ENCODE measurements around the gene SRMS. TPM values are rescaled to one million over a fixed set of nuclear protein-coding genes. Genes with fewer than 3 reads are reported as not detected.
"Not testable (repeated sequence)": the region's sequence is repeated elsewhere in the genome, so short reads cannot be mapped to it uniquely, and the experiment has no call there.

SRMS gene
- total RNA-seq, 6 donors from 2014 or later, result not detected

DNA sequence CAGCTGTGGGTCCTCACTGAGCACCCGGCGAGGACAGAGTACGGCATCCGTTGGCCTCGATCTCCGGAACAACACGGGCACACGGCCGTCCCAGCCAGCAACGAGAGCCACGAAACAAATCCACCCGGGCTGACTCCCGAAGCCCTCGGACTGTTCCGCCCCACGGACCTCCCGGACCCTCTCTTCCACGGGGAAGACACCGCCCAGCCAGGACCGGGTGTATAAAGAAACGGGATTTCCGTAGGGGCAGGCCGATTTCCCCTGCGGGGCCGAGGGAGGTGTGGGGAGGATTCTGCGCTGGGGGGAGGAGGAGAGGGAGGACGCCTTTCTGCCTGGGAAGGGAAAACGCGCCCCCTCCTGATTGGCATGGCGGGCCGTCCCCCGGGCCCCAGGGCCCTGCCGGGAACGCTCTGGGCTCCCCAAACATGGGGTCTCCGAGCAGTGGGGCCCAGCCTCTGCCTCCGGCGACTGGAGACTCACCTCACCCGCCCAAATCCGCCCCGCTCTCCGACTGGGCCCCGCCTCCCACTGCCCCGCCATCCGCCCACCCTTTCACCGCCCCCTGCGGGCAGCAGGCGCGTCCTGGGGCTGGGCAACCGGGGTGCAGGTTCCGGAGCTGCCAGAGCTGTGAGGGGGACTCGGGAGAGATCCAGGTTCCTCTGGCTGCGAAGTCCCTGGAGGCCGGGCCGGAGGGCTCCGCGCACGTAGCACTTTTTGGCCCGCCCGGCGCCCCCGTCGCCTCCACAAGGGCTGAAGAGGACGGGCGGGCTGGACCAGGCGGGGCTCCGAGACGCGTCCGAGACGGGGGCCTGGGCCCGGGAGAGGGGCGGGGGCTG is 27.7 kb downstream of the SRMS start:
- TF ChIP-seq EP300 (IDR thresholded peaks at IDR 0.05), result no peak
- peak in 4 of 6 experiments; percentile 8 to 30 (median 20) for TF ChIP-seq CTCF (IDR thresholded peaks at IDR 0.05)
- 2 to 3% methylated on average over 26 to 37 of the region's 72 CpGs for WGBS, 2 donors
- peak overlapping the region; percentile 63 to 97 (median 75) for H3K4me3 ChIP-seq
- peak; percentile 67 to 73 for ATAC-seq (ENCODE audit: low FRiP score in 2 of 2)
- no peaks in the 10 kb centered on the region for H3K27me3 ChIP-seq
- peak overlapping the region; percentile 89 to 97 (median 92) for H3K27ac ChIP-seq
- no peaks in the 10 kb centered on the region for H3K9me3 ChIP-seq
- DNase-seq, result peak; percentile 47 to 73
- H3K36me3 ChIP-seq, result peaks cover 0 to 7% (median 5%) of the 10 kb centered on the region in 4 donors
- H3K4me1 ChIP-seq, result peaks cover 13 to 36% (median 31%) of the 10 kb centered on the region in 4 donors

- WGBS, 2 donors, result 66 to 81% methylated on average over 19 to 29 of the region's 32 CpGs
- TF ChIP-seq EP300 (IDR thresholded peaks at IDR 0.05) (no peak), CTCF (IDR thresholded peaks at IDR 0.05) (no peak), POLR2A (IDR thresholded peaks at IDR 0.05) (no peak), POLR2AphosphoS5 (IDR thresholded peaks at IDR 0.05) (no peak)
- ATAC-seq (ENCODE audit: low FRiP score in 2 of 2), result no peak
These were observed 28.4 kb downstream of the SRMS start for GRCh38 chr20:63518946-63519667.

DNA sequence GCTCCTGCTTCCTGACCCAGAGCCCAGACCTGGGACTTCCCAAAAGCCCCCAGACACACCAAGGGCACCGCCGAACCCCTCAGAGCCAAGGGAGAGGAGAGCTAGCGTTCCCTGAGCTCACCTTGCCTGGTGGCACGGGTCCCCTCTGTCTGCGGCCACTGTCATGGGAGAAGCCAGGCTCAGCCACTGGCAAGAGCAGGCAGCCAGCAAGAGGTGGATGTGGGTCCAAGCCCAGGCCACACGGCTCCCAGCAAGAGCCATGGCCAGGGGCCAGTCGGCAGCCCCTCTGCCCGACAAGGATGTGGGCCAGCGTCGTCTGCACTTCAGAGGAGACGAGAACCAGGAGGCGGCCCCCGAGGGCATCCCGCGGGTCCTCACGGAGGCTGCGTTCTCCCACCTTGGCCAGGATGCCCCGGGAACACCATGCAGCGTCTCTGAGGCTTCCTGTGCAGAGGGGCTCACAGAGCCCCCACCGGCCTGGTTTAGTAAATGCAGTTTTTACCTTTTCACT is 29.1 kb downstream of the SRMS start:
- ATAC-seq (ENCODE audit: low FRiP score in 2 of 2), result no peak
- Histone ChIP-seq H3K36me3 (peaks cover 0 to 7% (median 5%) of the 10 kb centered on the region in 4 donors), H3K27me3 (no peaks in the 10 kb centered on the region), H3K4me1 (peaks cover 13 to 36% (median 31%) of the 10 kb centered on the region in 4 donors), H3K27ac (no peak overlapping the region), H3K9me3 (no peaks in the 10 kb centered on the region), H3K4me3 (no peak overlapping the region)
- WGBS, 2 donors, result 90 to 93% methylated on average over 9 to 17 of the region's 20 CpGs
- TF ChIP-seq EP300 (IDR thresholded peaks at IDR 0.05), result no peak
- no peak for TF ChIP-seq POLR2AphosphoS5 (IDR thresholded peaks at IDR 0.05)
- no peak for TF ChIP-seq CTCF (IDR thresholded peaks at IDR 0.05)
- no peak for TF ChIP-seq POLR2A (IDR thresholded peaks at IDR 0.05)
- DNase-seq, result peak in 1 of 2 donors; percentile 75

More at GRCh38 chr20:63518946-63519667, 28.4 kb downstream of the SRMS start:
- peaks cover 13 to 36% (median 31%) of the 10 kb centered on the region in 4 donors for H3K4me1 ChIP-seq
- H3K4me3 ChIP-seq, result peak overlapping the region in 3 of 4 donors; percentile 63 to 97 (median 81)
- peak overlapping the region; percentile 89 to 97 (median 92) for H3K27ac ChIP-seq
- peaks cover 0 to 7% (median 5%) of the 10 kb centered on the region in 4 donors for H3K36me3 ChIP-seq
- H3K27me3 ChIP-seq, result no peaks in the 10 kb centered on the region
- peak in 1 of 2 donors; percentile 76 for DNase-seq
- no peaks in the 10 kb centered on the region for H3K9me3 ChIP-seq

DNA sequence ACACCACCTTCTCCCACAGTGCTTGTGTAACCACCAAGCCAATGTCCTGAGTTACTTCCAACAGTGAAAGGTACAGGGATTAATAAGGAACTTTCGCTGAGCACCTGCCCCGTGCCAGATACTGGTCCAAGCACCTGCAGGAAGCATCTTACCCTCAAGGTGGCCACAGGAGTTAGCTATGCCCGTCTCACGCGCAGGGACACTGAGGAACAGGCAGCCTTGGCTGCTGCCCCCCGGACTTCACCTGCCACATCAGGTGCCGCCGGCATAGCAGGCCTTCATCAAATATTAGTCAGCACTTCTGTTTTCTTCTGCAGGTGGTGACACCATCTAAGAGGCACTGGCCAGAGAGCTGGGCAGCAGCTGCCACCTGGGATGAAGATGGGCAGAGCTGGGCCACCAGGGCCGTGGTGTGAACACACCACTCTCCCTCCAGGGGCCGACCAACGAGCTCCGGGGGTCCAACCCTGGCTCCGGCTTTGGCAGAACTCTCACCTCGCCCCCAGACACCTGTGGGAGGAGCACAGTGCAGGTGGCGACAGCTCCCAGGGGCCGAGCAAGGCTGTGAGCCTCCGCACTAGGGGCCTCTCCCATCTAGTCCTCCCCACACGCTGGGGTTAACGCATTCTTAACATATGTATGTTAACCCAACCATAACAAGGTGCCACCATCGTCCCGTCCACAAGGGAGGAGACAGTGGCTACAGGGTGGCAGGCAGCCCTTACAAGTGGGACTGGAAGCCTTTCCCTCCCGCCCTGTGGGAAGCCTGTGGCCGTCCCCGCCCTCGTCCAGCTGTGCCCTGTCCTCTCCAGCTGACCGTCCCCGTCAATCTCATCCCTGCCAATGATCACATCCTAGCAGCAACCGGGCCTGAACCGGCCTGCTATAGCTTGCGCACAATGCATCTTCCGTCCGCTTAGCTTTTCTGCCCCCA is 29.9 kb downstream of the SRMS start:
- Histone ChIP-seq H3K27ac (no peak overlapping the region), H3K9me3 (no peaks in the 10 kb centered on the region), H3K4me1 (peaks cover 13 to 30% (median 28%) of the 10 kb centered on the region in 4 donors), H3K36me3 (peaks cover 0 to 7% (median 2%) of the 10 kb centered on the region in 4 donors), H3K4me3 (no peak overlapping the region), H3K27me3 (no peaks in the 10 kb centered on the region)
- 83 to 92% methylated on average over 15 to 32 of the region's 32 CpGs for WGBS, 2 donors
- TF ChIP-seq CTCF (IDR thresholded peaks at IDR 0.05) (no peak), POLR2A (IDR thresholded peaks at IDR 0.05) (no peak), EP300 (IDR thresholded peaks at IDR 0.05) (no peak), POLR2AphosphoS5 (IDR thresholded peaks at IDR 0.05) (no peak)
- peak in 1 of 2 donors; percentile 63 for DNase-seq
- no peak for ATAC-seq (ENCODE audit: low FRiP score in 2 of 2)

DNA sequence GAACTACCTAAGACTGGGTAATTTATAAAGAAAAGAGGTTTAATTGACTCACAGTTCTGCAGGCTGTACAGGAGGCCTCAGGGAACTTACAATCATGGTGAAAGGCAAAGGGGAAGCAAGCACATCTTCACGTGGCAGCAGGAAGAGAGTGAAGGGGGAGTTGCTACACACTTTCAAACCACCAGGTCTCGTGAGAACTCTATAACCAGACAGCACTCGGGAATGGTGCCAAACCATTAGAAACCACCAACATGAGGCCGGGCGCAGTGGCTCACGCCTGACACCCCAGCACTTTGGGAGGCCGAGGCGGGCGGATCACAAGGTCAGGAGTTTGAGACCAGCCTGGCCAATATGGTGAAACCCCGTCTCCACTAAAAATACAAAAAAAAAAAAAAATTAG is 33.0 kb downstream of the SRMS start:
- not testable (repeated sequence) for H3K9me3 ChIP-seq; H3K4me1 ChIP-seq; H3K36me3 ChIP-seq; H3K27me3 ChIP-seq; H3K27ac ChIP-seq; H3K4me3 ChIP-seq; DNase-seq; ATAC-seq (ENCODE audit: low FRiP score in 2 of 2)
- 60 to 64% methylated on average over 10 of the region's 10 CpGs for WGBS, 2 donors
